Stimulated activated CD8-positive, alpha-beta memory T cell treated with anti-CD3 and anti-CD28 coated beads, Interleukin-15, amount 100 ng/mL, for 1 hour (primary cell): ENCODE results near the gene ZBTB44.
"Not testable (repeated sequence)": the region's sequence is repeated elsewhere in the genome, so short reads cannot be mapped to it uniquely, and the experiment has no call there.

ENCODE experiments used
- DNase-seq: peaks from one replicate; pipeline ENCODE4 v3.0.0-alpha.2; 2020; ENCODE audit warnings: low read depth

ZBTB44 gene

GRCh38 chr11:130312046-130312445, 2.7 kb downstream of the ZBTB44 start:
- no peak for DNase-seq

- no peak for DNase-seq
These were observed 4.1 kb downstream of the ZBTB44 start for GRCh38 chr11:130310622-130311021.

- no peak for DNase-seq
These were observed 5.8 kb downstream of the ZBTB44 start for GRCh38 chr11:130308886-130309285.

- DNase-seq: no peak
These were observed 6.7 kb downstream of the ZBTB44 start for GRCh38 chr11:130308059-130308458.

DNA sequence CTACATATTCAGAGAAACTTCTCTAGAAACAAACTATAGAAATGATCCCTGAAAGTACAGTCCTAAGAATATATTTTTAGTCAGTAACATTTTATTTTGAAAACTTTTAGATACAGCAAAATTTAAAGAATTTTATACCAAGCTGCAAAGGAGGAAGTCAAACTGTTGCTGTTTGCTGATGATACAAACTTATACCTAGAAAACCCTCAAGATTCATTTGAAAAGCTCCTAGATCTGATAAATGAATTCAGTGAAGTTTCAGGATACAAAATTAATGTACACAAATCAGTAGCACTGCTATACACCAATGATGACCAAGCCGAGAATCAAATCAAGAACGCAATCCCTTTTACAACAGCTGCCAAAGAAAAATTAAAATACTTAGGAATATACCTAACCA, 10.1 kb downstream of the ZBTB44 start:
- DNase-seq: no peak

DNA sequence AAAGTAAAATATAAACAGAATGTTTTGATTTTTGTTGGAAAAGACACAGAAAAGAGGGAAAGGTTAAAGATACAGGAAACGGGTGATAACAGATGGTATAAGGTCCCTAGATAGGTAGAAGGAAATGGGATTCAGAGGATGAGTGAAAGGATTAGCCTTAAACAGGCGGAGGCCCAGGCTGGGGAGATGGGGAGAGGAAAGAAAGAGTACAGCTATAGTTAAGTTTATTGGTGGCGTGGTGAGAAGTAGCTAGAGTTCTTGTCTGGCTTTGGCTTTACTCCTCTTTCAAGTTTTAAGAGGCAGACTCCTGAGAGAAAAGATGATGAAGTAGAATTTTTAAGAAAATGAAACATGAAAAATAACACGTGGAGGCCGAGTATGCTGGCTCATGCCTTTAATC, 13.7 kb downstream of the ZBTB44 start:
- no peak for DNase-seq

GRCh38 chr11:130300567-130300966, 14.2 kb downstream of the ZBTB44 start:
- no peak for DNase-seq

- DNase-seq: no peak
These were observed 14.7 kb downstream of the ZBTB44 start for GRCh38 chr11:130299978-130300377.

DNA sequence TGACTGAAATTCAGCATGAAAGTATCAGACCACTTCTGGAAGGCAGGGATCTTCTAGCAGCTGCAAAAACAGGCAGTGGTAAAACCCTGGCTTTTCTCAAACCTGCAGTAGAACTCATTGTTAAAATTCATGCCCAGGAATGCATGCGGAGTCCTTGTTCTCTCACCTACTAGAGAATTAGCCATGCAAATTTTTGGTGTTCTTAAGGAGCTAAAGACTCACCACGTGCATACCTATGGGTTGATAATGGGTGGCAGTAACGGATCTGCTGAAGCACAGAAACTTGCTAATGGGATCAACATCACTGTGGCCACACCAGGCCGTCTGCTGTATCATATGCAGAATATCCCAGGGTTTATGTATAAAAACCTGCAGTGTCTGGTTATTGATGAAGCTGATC, 19.1 kb downstream of the ZBTB44 start:
- no peak for DNase-seq

DNA sequence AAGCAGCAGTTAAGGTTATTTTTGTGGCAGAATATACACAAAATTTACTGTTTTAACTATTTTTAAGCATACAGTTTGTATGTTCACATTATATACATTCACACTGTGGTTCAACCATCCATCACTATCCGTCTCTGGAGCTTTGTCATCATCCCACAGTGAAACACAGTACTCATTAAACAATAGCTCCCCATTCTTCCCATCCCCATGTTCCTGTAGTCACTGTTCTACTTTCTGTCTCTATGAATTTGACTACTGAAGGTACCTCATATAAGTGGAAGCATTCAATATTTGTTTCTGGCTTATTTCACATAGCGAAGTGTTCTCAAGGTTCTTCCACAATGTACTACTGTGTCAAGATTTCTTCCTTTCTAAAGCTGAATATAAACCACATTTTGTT, 32.6 kb downstream of the ZBTB44 start:
- no peak for DNase-seq

DNA sequence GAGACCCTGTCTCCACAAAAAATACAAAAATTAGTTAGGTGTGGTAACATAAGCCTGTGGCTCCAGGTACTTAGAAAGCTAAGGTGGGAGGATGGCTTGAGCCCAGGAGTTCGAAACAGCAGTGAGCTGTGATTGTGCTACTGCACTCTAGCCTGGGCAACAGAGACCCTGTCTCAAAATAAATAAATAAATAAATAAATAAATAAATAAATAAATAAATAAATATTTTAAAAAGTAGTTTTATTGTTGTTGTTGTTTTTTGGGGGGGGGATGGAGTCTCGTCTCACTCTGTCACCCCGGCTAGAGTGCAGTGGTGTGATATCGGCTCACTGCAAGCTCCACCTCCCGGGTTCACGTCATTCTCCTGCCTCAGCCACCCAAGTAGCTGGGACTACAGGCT, 33.4 kb downstream of the ZBTB44 start:
- DNase-seq: not testable (repeated sequence)

DNA sequence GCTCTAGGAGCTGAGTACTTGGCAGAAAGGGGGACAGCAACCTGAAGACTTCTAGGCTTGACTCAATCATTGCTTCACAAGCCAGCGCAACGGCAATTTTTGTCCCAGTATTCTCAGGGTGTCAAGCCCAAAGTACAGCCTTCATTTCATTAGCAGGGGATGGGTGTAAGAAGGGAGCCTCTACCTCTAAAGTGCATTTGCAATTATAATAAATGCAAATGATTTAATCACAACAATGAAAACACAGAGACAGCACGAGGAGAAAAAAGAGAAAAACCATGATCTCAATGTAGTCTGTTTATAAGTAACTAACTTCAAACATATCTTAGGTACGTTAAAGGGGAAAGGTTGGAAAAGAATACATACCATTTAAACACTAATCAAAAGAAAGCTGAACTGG, 34.7 kb downstream of the ZBTB44 start:
- no peak for DNase-seq

DNA sequence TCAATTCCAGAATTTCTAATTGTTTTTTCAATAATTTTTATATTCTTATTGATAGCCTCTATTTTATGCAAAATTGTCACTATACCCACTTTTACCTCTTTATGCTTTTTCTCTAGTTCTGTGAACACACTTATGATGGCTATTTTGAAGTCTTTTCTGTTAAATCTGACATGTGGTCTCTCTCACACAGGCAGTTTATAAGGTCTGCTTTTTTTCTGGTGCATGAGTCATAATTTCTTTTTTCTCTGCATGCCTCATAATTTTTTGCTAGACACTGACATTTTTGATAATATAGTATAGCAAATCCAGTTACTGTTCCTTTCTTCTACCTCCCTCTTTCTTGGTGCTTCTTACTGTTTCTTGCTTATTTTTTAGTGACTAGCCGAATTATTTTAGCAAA, 36.0 kb downstream of the ZBTB44 start:
- no peak for DNase-seq

DNA sequence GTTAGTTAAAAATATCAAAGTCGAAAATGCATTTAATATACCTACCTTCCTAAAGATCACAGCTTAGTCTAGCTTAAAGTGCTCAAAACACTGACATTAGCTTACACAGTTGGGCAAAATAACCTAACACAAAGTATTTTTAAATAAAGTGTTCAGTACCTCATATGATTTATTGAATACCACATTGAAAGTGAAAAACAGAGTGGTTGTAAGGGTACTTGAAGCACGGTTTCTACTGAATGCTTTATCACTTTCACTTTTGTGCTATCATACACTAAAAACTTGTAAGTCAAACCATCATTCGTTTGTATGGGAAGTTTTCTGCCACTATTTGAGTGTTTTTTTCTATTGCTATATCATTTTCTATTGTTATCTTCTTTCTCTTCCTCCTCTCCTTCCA, 36.6 kb downstream of the ZBTB44 start:
- no peak for DNase-seq

DNA sequence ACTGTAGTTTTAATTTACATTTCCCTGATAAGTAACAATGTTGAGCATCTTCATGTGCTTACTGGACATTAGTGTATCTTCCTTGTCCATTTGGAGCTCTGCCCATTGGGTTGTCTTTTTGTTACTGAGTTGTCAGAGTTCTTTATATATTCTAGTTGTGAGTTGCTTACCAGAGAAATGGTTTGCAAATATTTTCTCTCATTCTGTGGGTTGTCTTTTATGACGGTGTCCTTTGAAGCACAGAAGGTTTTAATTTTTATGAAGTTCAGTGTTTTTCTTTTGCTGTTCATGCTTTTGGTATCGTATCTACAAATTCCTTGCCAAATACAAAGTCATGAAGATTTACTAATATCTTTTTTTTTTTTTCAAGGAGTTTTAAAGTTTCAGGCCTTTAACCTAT, 42.4 kb downstream of the ZBTB44 start:
- DNase-seq: no peak

DNA sequence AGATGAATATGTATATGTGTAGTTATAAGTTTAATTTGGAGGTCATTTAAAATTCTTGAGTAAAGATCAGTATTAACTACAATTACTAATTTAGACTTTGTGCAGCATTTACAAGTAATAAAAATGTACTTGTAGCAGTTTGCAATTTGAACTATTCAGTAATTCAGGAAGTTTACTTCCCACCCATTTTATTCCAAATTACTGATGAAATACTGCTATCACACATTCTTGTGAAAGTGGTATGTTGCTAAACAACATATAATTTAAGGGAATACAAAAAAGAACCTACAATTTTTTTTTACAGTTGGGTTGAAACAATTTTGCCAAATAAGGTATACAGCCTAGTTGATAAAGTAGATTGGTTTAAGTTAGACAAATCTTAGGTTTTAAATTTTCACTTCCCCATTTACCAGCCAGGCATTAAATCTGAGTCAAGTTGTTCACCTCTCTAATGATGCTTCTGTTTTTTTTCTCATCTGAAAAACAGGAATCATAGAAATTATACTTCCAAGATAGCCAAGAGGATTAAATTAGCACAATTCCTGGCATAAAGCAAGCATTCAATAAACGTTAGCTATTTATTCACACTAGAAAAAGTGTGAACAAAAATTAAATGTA, 45.3 kb downstream of the ZBTB44 start:
- DNase-seq: no peak

- DNase-seq: no peak
These were observed 51.4 kb downstream of the ZBTB44 start for GRCh38 chr11:130263351-130263750.

DNA sequence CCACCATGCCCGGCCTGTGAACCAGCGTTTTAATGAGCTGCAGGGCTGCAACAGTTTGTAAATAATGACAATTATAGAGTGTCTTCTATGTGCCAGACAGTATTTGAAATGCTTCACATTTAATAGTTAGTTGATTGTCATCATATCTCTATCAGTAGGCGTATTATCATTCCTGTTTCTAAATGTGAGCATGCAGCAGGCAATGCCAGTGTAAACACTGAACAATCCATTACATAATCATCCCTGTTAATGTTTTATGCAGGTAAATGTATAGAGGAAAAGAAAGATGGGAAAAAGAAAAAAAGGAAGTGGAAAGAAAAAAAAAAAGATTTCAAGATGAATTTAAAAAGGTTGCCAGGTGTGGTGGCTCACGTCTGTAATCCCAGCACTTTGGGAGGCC, 52.3 kb downstream of the ZBTB44 start:
- DNase-seq: no peak

DNA sequence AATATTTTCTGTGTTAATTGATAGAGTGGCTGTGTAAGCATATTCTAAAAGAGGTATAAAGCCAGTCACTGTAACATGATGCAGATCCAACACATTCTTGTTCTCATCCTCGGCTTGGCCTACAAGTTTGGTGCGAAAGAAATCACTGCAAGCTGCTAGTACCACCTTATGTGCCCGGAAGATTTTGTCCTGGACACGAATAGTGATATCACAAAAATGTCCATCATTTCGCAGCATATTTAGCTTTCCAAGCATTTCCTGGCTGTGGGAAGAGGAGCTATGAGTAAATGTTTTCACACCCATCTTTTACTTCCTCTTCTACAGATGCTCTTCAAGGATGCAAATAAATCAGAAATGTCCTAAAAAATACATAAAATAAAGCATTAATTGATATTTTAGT, 53.1 kb downstream of the ZBTB44 start:
- no peak for DNase-seq

GRCh38 chr11:130260742-130261141, 54.0 kb downstream of the ZBTB44 start:
- no peak for DNase-seq

GRCh38 chr11:130260080-130260627, 54.6 kb downstream of the ZBTB44 start:
- DNase-seq: no peak

GRCh38 chr11:130251763-130252162, 63.0 kb downstream of the ZBTB44 start:
- not testable (repeated sequence) for DNase-seq

DNA sequence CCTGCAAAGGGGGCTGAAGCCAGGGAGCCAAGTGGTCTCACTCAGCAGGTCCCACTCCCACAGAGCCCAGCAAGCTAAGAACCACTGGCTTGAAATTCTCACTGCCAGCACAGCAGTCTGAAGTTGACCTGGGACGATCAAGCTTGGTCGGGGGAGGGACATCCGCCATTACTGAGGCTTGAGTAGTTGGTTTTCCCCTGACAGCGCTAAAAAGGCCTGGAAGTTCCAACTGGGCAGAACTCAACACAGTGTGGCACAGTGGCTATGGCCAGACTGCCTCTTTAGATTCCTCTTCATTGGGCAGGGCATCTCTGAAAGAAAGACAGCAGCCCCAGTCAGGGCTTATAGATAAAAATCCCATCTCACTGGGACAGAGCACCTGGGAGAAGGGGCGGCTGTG, 64.8 kb downstream of the ZBTB44 start:
- DNase-seq: not testable (repeated sequence)

DNA sequence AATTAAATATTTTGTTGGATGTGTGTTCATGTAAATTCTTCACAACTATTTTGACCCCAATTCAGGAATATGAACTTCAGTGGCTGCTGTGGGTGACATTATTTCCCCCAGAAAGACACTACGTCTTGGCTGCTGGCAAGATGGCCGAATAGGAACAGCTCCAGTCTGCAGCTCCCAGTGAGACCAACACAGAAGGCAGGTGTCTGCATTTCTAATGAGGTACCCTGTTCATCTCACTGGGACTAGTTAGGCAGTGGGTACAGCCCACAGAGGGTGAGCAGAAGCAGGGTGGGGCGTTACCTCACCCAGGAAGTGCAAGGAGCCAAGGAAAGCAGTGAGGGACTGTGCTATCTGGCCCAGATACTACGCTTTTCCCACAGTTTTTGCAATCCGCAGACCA, 65.3 kb downstream of the ZBTB44 start:
- no peak for DNase-seq
